Osteocyte (in vitro differentiated cells): ENCODE measurements around the gene EXTL2. TPM values are rescaled to one million over a fixed set of nuclear protein-coding genes. Genes with fewer than 3 reads are reported as not detected.

ENCODE experiments used
- total RNA-seq: library from RNA; stranded (reverse); gene quantifications from 2 replicates; pipeline ENCODE4 v1.2.1, GENCODE V29; 2021

EXTL2 gene
- total RNA-seq, 1 donor from 2014 or later = 33.6 TPM

Other genes with a start within 250 kb of the EXTL2 start
- 8.2 and 9.6 TPM in 2 replicates for gene VCAM1, start 175.1 kb downstream of the EXTL2 start, total RNA-seq
- gene SLC30A7, start 1.2 kb upstream of the EXTL2 start, total RNA-seq = 38.3 and 39.3 TPM in 2 replicates
- gene DPH5, start 130.9 kb upstream of the EXTL2 start, total RNA-seq = 49.1 and 51.7 TPM in 2 replicates